Measurements from ENCODE around the gene FILIP1.

Gene FILIP1

DNA sequence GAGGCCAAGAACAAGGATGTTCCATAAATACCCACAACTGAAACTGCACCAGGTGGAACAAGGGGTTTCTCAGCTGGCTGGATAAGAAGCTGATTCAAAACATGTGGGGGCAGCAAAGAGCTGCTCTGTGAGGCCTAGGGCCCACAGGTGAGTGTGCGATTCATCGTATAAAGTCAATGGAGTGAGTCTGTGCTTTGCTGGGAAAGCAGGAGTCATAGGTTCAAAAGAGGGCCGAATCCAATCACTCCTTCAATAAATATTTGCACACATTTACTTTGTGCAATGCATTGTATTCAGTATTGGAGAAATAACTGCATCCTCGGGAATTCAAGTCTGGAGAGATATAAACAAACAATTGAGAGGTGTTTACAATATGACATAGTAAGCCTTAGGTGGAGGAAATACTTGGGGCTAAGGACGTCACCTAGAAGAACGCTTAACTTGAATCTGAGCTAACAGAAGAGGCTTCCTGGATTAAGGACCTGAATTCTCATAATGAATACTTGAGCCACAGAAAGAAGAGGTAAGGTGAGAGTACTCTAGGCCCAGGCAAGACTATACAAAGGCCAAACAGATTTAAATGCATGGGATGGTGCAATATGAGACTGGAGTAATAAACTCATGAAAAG is 125.3 kb downstream of the FILIP1 start:
- TF ChIP-seq CTCF (IDR thresholded peaks at IDR 0.05): peak; percentile 47
- peak; percentile 23 for DNase-seq
- H3K4me1 Mint-ChIP-seq: no peaks in the 10 kb centered on the region
- peaks cover 3% of the 10 kb centered on the region for H3K9me3 Mint-ChIP-seq
- no peak overlapping the region for H3K27ac Mint-ChIP-seq
- H3K27me3 Mint-ChIP-seq (ENCODE audit: low read depth, poor library complexity): peaks cover 4% of the 10 kb centered on the region
- no peaks in the 10 kb centered on the region for H3K36me3 Mint-ChIP-seq (ENCODE audit: low read depth)
- no peak overlapping the region for H3K4me3 Mint-ChIP-seq

- no peak for DNase-seq
- Mint-ChIP-seq H3K4me3 (no peak overlapping the region), H3K36me3 (ENCODE audit: low read depth) (no peaks in the 10 kb centered on the region), H3K9me3 (peaks cover 1% of the 10 kb centered on the region), H3K4me1 (peaks cover 10% of the 10 kb centered on the region), H3K27me3 (ENCODE audit: low read depth, poor library complexity) (no peaks in the 10 kb centered on the region), H3K27ac (no peak overlapping the region)
- TF ChIP-seq CTCF (IDR thresholded peaks at IDR 0.05): no peak
Observed at GRCh38 chr6:75363304-75363703, 130.3 kb downstream of the FILIP1 start.

DNA sequence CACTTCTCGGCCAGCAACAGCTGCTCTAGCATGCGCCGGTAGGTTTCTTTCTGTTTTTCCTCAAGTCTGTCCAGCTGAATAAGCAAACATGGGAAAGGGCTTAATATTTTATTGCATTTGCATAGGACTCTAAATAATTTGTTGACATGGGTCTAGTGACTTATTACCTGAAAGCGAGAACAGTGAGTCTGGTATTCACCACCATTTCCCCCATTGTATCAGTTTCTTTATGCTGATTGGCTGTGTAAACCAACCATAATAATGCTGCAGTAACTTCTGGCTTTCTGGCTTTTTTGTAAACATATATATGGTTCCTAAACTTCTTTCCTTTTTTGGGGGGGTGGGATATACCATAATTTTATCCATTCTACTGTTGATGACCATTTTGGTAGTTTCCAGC is 140.0 kb downstream of the FILIP1 start:
- no peaks in the 10 kb centered on the region for H3K36me3 Mint-ChIP-seq (ENCODE audit: low read depth)
- H3K9me3 Mint-ChIP-seq: peaks cover 4% of the 10 kb centered on the region
- peaks cover 11% of the 10 kb centered on the region for H3K27me3 Mint-ChIP-seq (ENCODE audit: low read depth, poor library complexity)
- DNase-seq: no peak
- no peak for TF ChIP-seq CTCF (IDR thresholded peaks at IDR 0.05)
- peak overlapping the region; percentile 13 for H3K27ac Mint-ChIP-seq
- peaks cover 14% of the 10 kb centered on the region for H3K4me1 Mint-ChIP-seq
- no peak overlapping the region for H3K4me3 Mint-ChIP-seq

- Mint-ChIP-seq H3K27me3 (ENCODE audit: low read depth, poor library complexity) (peaks cover 8% of the 10 kb centered on the region), H3K27ac (no peak overlapping the region), H3K4me1 (peaks cover 15% of the 10 kb centered on the region), H3K9me3 (no peaks in the 10 kb centered on the region), H3K36me3 (ENCODE audit: low read depth) (no peaks in the 10 kb centered on the region), H3K4me3 (no peak overlapping the region)
- no peak for TF ChIP-seq CTCF (IDR thresholded peaks at IDR 0.05)
- no peak for DNase-seq
Observed at GRCh38 chr6:75351570-75351969, 142.0 kb downstream of the FILIP1 start.

- no peaks in the 10 kb centered on the region for H3K36me3 Mint-ChIP-seq (ENCODE audit: low read depth)
- no peaks in the 10 kb centered on the region for H3K9me3 Mint-ChIP-seq
- DNase-seq: no peak
- peaks cover 8% of the 10 kb centered on the region for H3K27me3 Mint-ChIP-seq (ENCODE audit: low read depth, poor library complexity)
- H3K27ac Mint-ChIP-seq: no peak overlapping the region
- TF ChIP-seq CTCF (IDR thresholded peaks at IDR 0.05): no peak
- H3K4me3 Mint-ChIP-seq: peak overlapping the region; percentile 52
- H3K4me1 Mint-ChIP-seq: peaks cover 15% of the 10 kb centered on the region
Observed at GRCh38 chr6:75350808-75351207, 142.8 kb downstream of the FILIP1 start.

DNA sequence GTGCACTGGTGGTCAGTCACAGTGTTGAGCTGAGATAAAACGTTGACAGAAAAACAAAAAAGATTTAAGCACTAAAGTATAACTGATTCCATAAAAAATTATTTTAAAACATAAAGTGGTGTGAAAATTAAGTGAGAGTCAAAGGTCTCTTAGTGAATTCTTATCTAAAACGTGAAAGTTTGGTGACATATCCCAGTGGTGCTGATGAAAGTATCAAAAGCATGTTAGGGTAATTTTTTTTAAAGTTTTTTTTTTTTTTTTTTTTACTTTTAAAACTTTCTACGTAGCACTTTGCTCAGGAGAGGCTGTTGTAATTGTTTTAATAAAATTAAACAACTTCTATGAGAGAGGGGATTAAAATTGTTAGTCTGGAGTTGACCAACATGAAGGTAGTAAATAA is 143.4 kb downstream of the FILIP1 start:
- Mint-ChIP-seq H3K27me3 (ENCODE audit: low read depth, poor library complexity) (peaks cover 8% of the 10 kb centered on the region), H3K4me1 (peaks cover 15% of the 10 kb centered on the region), H3K27ac (no peak overlapping the region), H3K36me3 (ENCODE audit: low read depth) (no peaks in the 10 kb centered on the region), H3K4me3 (peak overlapping the region; percentile 81), H3K9me3 (no peaks in the 10 kb centered on the region)
- no peak for TF ChIP-seq CTCF (IDR thresholded peaks at IDR 0.05)
- no peak for DNase-seq

Data from nephron progenitor cell (in vitro differentiated cells).